ENCODE results near the gene SMIM41. TPM values are rescaled to one million over a fixed set of nuclear protein-coding genes. Genes with fewer than 3 reads are reported as not detected.

Gene SMIM41
- total and polyA plus RNA-seq, 10 of the 15 experiments (the other 5 are each of a cell fraction or from before 2014, with no cell fraction given): not detected

DNA sequence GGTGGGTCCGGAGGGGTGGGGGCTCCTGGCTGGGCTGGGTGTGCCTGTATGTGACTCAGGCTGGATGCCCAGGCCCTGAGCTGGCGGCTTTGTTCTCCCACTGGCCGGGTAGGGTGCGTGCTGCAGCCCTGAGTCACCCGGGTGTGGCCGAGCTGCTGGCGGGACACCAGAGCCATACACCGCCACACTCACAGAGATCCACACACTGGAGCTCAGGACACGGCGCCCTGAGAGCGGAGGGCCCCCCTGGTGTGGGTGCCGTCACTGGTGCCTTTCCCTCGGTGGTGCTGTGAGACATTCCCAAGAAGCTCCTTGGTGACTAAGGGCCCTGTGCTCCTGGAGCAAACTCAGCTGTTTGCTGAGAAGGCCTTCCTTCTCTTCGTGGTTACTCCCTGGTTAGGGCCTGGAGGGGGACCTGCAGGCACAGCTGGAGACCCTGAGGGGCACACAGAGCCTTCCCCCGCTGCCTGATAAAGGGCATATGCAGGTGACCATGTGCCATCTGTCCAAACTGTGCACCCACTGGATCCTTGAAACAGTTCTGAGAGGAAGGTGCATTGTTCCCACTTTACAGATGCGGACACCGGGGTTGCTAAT is 68.0 kb downstream of the SMIM41 start:
- no peak overlapping the region for H3K9ac ChIP-seq (ENCODE audit: control insufficient read depth, insufficient read depth, low read length)
- WGBS (ENCODE audit: insufficient coverage, insufficient replicate concordance, low lambda C conversion rate, missing lambda C conversion rate): 17% methylated on average over 17 of the region's 17 CpGs
- TF ChIP-seq RCOR1 (conservative IDR thresholded peaks at IDR 0.05; ENCODE audit: low read depth, low read length) (no peak), TCF7 (IDR thresholded peaks at IDR 0.05; ENCODE audit: borderline replicate concordance) (no peak), ETV6 (conservative IDR thresholded peaks at IDR 0.05 in 1 of 2, IDR thresholded peaks at IDR 0.05 in 1 of 2; ENCODE audit: borderline replicate concordance in 1 of 2, low read depth in 1 of 2) (no peak), PAX5 (IDR thresholded peaks at IDR 0.05; ENCODE audit: borderline replicate concordance, low read depth, low read length) (no peak), MXI1 (IDR thresholded peaks at IDR 0.05; ENCODE audit: low read depth, low read length) (no peak), MTA2 (IDR thresholded peaks at IDR 0.05; ENCODE audit: low read depth) (no peak), RFX5 (IDR thresholded peaks at IDR 0.05; ENCODE audit: low read depth, low read length) (no peak), IKZF2 (IDR thresholded peaks at IDR 0.05) (no peak), ASH2L (IDR thresholded peaks at IDR 0.05; ENCODE audit: borderline replicate concordance, low read depth) (no peak), TCF3 (IDR thresholded peaks at IDR 0.05; ENCODE audit: borderline replicate concordance, insufficient read depth, low read depth, low read length) (no peak), ZNF384 (IDR thresholded peaks at IDR 0.05; ENCODE audit: borderline replicate concordance, low read depth, low read length) (no peak), CEBPB (IDR thresholded peaks at IDR 0.05; ENCODE audit: borderline replicate concordance in 1 of 2, low read depth in 2 of 2, low read length in 2 of 2) (no peak), SIN3A (IDR thresholded peaks at IDR 0.05; ENCODE audit: low read depth, low read length) (no peak), SUPT20H (IDR thresholded peaks at IDR 0.05; ENCODE audit: borderline replicate concordance, control insufficient read depth, low read depth, low read length) (no peak), POU2F2 (IDR thresholded peaks at IDR 0.05; ENCODE audit: borderline replicate concordance, low read depth, low read length) (no peak), CBX5 (IDR thresholded peaks at IDR 0.05; ENCODE audit: low read depth) (no peak)
- TF ChIP-seq, protein P1, sequence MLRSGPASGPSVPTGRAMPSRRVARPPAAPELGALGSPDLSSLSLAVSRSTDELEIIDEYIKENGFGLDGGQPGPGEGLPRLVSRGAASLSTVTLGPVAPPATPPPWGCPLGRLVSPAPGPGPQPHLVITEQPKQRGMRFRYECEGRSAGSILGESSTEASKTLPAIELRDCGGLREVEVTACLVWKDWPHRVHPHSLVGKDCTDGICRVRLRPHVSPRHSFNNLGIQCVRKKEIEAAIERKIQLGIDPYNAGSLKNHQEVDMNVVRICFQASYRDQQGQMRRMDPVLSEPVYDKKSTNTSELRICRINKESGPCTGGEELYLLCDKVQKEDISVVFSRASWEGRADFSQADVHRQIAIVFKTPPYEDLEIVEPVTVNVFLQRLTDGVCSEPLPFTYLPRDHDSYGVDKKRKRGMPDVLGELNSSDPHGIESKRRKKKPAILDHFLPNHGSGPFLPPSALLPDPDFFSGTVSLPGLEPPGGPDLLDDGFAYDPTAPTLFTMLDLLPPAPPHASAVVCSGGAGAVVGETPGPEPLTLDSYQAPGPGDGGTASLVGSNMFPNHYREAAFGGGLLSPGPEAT (IDR thresholded peaks at IDR 0.05; ENCODE audit: low read depth): no peak
- TF ChIP-seq, protein P2, sequence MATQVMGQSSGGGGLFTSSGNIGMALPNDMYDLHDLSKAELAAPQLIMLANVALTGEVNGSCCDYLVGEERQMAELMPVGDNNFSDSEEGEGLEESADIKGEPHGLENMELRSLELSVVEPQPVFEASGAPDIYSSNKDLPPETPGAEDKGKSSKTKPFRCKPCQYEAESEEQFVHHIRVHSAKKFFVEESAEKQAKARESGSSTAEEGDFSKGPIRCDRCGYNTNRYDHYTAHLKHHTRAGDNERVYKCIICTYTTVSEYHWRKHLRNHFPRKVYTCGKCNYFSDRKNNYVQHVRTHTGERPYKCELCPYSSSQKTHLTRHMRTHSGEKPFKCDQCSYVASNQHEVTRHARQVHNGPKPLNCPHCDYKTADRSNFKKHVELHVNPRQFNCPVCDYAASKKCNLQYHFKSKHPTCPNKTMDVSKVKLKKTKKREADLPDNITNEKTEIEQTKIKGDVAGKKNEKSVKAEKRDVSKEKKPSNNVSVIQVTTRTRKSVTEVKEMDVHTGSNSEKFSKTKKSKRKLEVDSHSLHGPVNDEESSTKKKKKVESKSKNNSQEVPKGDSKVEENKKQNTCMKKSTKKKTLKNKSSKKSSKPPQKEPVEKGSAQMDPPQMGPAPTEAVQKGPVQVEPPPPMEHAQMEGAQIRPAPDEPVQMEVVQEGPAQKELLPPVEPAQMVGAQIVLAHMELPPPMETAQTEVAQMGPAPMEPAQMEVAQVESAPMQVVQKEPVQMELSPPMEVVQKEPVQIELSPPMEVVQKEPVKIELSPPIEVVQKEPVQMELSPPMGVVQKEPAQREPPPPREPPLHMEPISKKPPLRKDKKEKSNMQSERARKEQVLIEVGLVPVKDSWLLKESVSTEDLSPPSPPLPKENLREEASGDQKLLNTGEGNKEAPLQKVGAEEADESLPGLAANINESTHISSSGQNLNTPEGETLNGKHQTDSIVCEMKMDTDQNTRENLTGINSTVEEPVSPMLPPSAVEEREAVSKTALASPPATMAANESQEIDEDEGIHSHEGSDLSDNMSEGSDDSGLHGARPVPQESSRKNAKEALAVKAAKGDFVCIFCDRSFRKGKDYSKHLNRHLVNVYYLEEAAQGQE (IDR thresholded peaks at IDR 0.05; ENCODE audit: low read depth, low read length): no peak
- TF ChIP-seq, protein P3, sequence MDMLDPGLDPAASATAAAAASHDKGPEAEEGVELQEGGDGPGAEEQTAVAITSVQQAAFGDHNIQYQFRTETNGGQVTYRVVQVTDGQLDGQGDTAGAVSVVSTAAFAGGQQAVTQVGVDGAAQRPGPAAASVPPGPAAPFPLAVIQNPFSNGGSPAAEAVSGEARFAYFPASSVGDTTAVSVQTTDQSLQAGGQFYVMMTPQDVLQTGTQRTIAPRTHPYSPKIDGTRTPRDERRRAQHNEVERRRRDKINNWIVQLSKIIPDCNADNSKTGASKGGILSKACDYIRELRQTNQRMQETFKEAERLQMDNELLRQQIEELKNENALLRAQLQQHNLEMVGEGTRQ (IDR thresholded peaks at IDR 0.05; ENCODE audit: borderline replicate concordance, low read depth, low read length): no peak

More for the DNA sequence above, 68.0 kb downstream of the SMIM41 start:
- no peaks in the 10 kb centered on the region for H3K79me2 ChIP-seq (ENCODE audit: control insufficient read depth, insufficient read depth, low read length)
- intact Hi-C loops (cut with micrococcal nuclease; ENCODE audit: unreplicated experiment) (no loop called here), in situ Hi-C loops (cut with MboI) (loop anchor here (5.0 kb wide), 1 partner anchor 840 kb away; no protein-coding TSS in a partner anchor)
- no peaks in the 10 kb centered on the region for H3K4me1 ChIP-seq (ENCODE audit: control insufficient read depth, insufficient read depth, low read length)
- no TSS peak for BruUV-seq (replicated peaks)
- H4K20me1 ChIP-seq (ENCODE audit: control insufficient read depth, insufficient read depth): no peaks in the 10 kb centered on the region
- FAIRE-seq: no peak
- no peak for ATAC-seq
- DNase-seq (ENCODE audit: low read depth, low spot score): no peak
- POLR2A ChIA-PET: no interaction called here
- H3K4me3 ChIP-seq: no peak overlapping the region
- no peaks in the 10 kb centered on the region for H3K36me3 ChIP-seq (ENCODE audit: control insufficient read depth in 2 of 2, insufficient read depth in 2 of 2, low read length in 1 of 2)
- no peaks in the 10 kb centered on the region for H3K9me3 ChIP-seq (replicated peaks; ENCODE audit: control insufficient read depth, insufficient read depth, low read length)
- H3K4me2 ChIP-seq (ENCODE audit: control insufficient read depth, insufficient read depth): no peak overlapping the region
- RAD21 ChIA-PET (ENCODE audit: unreplicated experiment): no interaction called here
- SMC1A ChIA-PET (ENCODE audit: uncharacterized antibody, unreplicated experiment): no interaction called here
- CTCF ChIA-PET: interaction anchor here (0.7 to 1.1 kb wide), 2 partner anchors 122 to 738 kb away, joined by 3 to 4 read pairs; no protein-coding TSS in a partner anchor
- no peak overlapping the region for H3K27ac ChIP-seq (ENCODE audit: control insufficient read depth, insufficient read depth)
- H2AFZ ChIP-seq (ENCODE audit: control insufficient read depth, low read depth, low read length): no peak overlapping the region
- H3K27me3 ChIP-seq (replicated peaks in 1 of 2; ENCODE audit: control insufficient read depth in 2 of 2, insufficient read depth in 2 of 2, low read length in 1 of 2): no peaks in the 10 kb centered on the region; a peak in 2 of 4 replicates
